GM18526 (cell line): ENCODE data around the gene SARDH.

ENCODE experiments used
- POLR2A ChIP-seq: IDR thresholded peaks from 3 replicates; pipeline ENCODE4 v1.6.1; 2011; ENCODE audit not compliant: insufficient read length; ENCODE audit errors: extremely low read depth

SARDH gene

DNA sequence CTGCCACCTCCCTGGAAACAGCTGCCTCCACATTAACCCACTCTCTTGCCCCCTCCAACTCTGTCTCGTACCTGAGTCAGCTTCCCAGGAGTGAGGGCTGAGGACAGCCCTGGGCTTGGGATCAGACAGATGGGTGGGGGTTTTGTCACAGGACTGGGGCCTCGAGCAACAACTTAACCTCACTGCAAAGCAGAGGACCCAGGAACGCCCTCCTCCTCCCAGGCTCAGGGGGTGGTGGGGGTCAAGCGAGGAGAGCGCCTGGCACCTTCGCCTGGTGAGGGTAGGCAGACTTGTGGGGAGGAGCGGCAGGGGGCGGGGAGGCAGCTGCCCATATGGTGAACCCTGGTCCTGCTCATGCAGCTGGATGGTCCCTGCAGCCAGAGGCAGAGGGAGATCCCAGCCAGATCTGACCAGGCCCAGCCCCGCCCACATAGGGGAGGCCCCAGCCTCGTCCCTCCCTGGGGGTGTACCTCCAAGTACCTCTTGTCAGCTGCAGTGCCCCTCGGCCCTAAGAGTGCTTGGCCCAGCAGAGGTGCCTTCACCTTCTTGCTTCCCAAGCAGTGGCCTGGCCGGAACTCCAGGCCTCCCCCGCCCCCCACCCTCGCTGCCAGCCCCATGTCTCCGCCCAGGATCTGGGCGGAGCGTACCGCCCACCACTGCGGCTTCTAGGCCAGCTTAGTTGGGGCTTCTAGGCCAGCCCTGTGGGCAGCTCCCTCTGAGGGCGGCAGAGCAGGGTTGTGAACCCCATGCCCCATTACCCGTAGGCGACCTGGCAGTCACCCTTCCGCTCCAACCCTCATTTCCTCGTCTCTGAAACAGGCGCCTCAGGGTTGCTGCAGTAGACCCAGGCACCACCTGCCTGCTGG, at the start of gene SARDH:
TSS of gene SARDH (minus strand) at position 579 of the 866 bp plus-strand sequence. CDS start 4,179 bp downstream, outside the sequence.
- no peak for TF ChIP-seq POLR2A

DNA sequence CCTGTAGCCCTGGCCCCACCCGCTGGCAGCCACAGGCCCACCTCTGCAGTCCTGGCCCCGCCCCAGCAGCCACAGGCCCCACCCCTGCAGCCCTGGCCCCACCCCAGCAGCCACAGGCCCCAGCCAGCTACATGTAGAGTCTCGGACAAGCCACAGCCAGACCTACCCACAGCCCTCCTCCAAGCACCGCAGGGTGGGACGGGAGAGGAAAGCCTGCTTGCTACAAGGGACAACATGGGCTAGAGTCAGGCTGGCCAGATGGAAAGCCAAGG, 49.5 kb upstream of the SARDH start:
- TF ChIP-seq POLR2A = no peak

DNA sequence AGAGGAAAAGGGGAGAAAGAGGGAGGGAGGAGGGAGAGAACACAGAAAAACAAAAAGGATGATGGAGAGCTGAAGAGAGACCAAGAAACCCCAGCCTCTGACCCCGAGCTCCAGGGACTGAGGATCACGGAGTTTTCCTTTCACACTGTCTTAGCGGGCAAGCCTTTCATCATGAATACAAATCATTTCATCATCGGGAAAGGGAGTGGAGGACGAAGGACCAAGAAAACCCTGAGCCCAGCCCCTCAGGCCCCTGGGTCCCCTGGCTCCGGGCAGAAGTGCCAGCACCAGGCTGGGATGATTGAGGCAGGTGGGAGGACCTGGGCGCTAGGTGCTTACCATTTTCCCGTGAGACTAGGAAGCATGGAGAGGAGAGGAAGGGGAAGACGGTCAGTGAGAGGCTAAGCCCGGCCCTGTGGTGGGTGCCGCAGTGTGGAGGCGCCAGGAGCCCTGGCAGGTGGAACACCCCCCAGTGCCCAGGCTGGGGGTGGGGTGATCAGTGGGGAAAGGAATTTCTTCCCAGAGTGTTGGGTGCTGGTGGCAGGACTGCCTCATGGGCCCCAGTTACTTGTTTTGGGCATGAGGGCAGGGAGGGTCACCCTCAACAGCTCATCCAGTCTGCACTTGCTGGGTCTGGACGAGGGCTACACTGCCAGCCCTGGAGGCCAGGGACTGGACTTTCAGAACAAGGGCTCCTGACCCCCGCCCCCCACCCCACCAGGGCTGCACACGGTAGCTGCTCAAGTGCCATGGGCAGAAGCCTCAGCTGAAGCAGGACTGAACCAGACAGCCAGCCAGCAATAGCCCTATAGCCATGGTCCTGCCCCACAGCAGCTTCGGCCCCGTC, 49.0 kb upstream of the SARDH start:
- no peak for TF ChIP-seq POLR2A

DNA sequence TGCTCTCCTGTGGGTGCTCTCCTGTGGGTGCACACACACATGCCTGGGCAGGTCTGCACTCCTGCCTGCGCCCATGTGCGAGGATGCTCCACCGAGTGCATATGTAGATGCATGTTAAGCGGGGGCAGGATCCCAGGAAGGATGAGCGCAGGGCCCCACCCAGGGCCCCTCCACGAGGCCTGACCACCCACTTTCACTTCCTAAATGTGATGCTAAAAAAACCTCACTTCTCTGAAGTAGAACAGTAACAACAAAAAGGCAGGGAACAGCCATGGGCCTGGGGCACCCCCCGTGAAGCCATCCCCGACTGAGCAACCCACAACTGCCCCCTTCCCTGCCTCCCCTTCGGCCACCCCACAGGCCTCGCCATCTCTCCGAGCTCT, 48.2 kb upstream of the SARDH start:
- no peak for TF ChIP-seq POLR2A

GRCh38 chr9:133785753-133786370, 47.7 kb upstream of the SARDH start:
- no peak for TF ChIP-seq POLR2A

GRCh38 chr9:133784731-133785561, 46.8 kb upstream of the SARDH start:
- TF ChIP-seq POLR2A = no peak

- TF ChIP-seq POLR2A = no peak
Measured at GRCh38 chr9:133783331-133783731, 45.2 kb upstream of the SARDH start.

GRCh38 chr9:133782157-133783130, 44.3 kb upstream of the SARDH start:
- no peak for TF ChIP-seq POLR2A

GRCh38 chr9:133781828-133782135, 43.6 kb upstream of the SARDH start:
- no peak for TF ChIP-seq POLR2A

DNA sequence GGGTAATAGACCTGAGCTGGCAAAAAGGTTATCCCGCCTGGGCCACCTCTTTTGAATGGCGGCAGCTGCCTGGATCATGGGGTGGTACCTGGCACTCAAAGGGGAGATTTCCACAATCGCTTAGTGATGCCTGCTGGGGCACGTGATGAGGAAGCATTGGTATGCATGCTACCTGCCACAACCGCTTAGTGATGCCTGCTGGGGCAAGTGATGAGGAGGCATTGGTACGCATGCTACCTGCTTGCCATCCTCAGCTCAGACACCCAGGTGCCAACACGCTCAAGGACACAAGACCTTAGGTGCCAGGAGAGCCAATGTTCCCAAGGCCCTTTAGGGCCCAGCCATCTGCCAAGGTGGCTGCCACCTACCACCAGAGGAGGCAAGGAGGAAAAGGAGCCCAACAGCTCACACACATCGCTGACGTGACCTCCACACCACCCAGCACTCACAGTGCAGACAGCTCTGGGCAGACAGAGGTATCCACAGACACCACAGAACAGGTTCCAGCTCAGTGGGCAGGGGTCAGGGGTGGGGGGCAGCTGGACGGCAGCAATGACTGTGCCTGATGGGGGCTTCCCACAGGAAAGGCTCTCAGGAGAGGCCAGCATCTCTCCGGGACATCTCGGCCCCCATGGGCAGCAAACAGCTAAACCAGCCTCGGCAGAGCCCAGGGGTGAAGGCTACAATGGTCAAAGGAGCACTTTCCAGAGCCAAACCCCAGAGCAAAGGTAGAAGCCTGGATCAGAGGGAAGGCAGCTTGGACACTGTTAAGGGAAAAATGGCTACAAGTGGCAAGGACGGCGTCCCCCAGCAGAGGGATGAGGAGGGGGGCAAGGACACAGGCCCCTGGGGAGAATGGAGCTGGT, 43.0 kb upstream of the SARDH start:
- TF ChIP-seq POLR2A = no peak

- no peak for TF ChIP-seq POLR2A
Measured at GRCh38 chr9:133780404-133780945, 42.3 kb upstream of the SARDH start.

GRCh38 chr9:133779516-133780403, 41.6 kb upstream of the SARDH start:
- TF ChIP-seq POLR2A = no peak
